ENCODE measurements around the gene MRAP2. TPM values are rescaled to one million over a fixed set of nuclear protein-coding genes. Genes with fewer than 3 reads are reported as not detected.

Gene MRAP2
- total and polyA plus RNA-seq, 2 experiments from 2014 or later, result 6.1 to 13.5 TPM

GRCh38 chr6:84003654-84004053 is 29.9 kb upstream of the MRAP2 start:
- no peak for ATAC-seq

More at GRCh38 chr6:84003654-84004053, 29.9 kb upstream of the MRAP2 start:
- H3K27ac ChIP-seq (ENCODE audit: low read depth), result no peak overlapping the region
- peaks cover 10% of the 10 kb centered on the region; the same call in 1 of the 2 replicates for H3K4me1 ChIP-seq (ENCODE audit: insufficient read depth)
- TF ChIP-seq STAT1 (IDR thresholded peaks at IDR 0.05; ENCODE audit: unreplicated experiment), result no peak
- TF ChIP-seq JUNB (IDR thresholded peaks at IDR 0.05; ENCODE audit: unreplicated experiment), result no peak
- no peak for TF ChIP-seq EZH2phosphoT487 (IDR thresholded peaks at IDR 0.05; ENCODE audit: unreplicated experiment)
- TF ChIP-seq ZNF462 (CRISPR knock-in tag; IDR thresholded peaks at IDR 0.05), result no peak
- TF ChIP-seq ETS1 (IDR thresholded peaks at IDR 0.05), result no peak
- TF ChIP-seq CREB1 (CRISPR knock-in tag; IDR thresholded peaks at IDR 0.05; ENCODE audit: low read depth), result no peak
- TF ChIP-seq ZNF331 (CRISPR knock-in tag; IDR thresholded peaks at IDR 0.05; ENCODE audit: low read depth), result no peak
- no peak for TF ChIP-seq CTCF (conservative IDR thresholded peaks at IDR 0.05; ENCODE audit: low read depth in 2 of 2)
- TF ChIP-seq EZH2 (IDR thresholded peaks at IDR 0.05; ENCODE audit: low read depth, unreplicated experiment), result no peak
- TF ChIP-seq REST (IDR thresholded peaks at IDR 0.05; ENCODE audit: unreplicated experiment), result no peak
- TF ChIP-seq NANOG (IDR thresholded peaks at IDR 0.05; ENCODE audit: borderline replicate concordance), result no peak
- no peak for TF ChIP-seq ZNF114 (CRISPR knock-in tag; IDR thresholded peaks at IDR 0.05)
- TF ChIP-seq POLR2AphosphoS5 (IDR thresholded peaks at IDR 0.05; ENCODE audit: low read depth), result no peak
- no peak for DNase-seq (ENCODE audit: low spot score)
- Mint-ChIP-seq H3K4me1 (peaks cover 21% of the 10 kb centered on the region), H3K36me3 (ENCODE audit: low read depth) (no peaks in the 10 kb centered on the region), H3K9me3 (no peaks in the 10 kb centered on the region), H3K4me3 (no peak overlapping the region), H3K27me3 (ENCODE audit: insufficient read depth, low read depth, poor library complexity) (peaks cover 1% of the 10 kb centered on the region), H3K27ac (no peak overlapping the region)
- H3F3A ChIP-seq (replicated peaks; ENCODE audit: low read depth), result no peaks in the 10 kb centered on the region
- H3K27me3 ChIP-seq (ENCODE audit: insufficient read depth), result no peaks in the 10 kb centered on the region
- H3K4me3 ChIP-seq, result no peak overlapping the region
- no peak overlapping the region for H3K4me2 ChIP-seq
- peak overlapping the region; percentile 15; the same call in 1 of the 2 replicates for H2AFZ ChIP-seq
- 0 out of 2 replicates have a peak, but pooled peaks cover 3% of the 10 kb centered on the region for H3K9me2 ChIP-seq (ENCODE audit: insufficient read depth)
- H3K79me2 ChIP-seq (replicated peaks; ENCODE audit: insufficient read depth), result no peaks in the 10 kb centered on the region
- no peaks in the 10 kb centered on the region for H4K20me1 ChIP-seq (replicated peaks; ENCODE audit: insufficient read depth)
- H3K36me3 ChIP-seq (ENCODE audit: insufficient read depth), result no peaks in the 10 kb centered on the region

Data from GM23338 (cell line).